ENCODE measurements around the gene ZSWIM3.
A peak's percentile ranks its signal among the peaks of the same experiment; 100 is the strongest.

Gene ZSWIM3

DNA sequence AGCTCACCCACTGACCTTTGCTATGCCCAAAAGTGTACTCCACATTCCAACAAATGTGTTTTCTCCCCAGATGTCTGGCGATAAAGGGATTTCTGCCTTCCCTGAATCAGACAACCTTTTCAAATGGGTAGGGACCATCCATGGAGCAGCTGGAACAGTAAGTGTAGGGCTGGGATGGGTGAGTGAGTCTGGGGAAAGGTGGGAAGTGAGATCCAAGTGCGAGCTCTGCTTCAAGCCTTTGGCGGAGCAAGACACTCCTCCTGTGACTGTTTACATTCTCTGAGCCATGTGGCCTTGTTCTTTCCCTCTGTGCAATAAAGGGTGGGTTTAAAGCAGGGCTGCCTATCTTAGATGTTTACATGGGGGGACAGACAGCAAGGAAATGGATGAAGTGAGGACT is 43.1 kb upstream of the ZSWIM3 start:
- intact Hi-C loops (cut with DNase I; ENCODE audit: low total_unique reads), result no loop called here
- Histone ChIP-seq H3K9me3 (no peaks in the 10 kb centered on the region), H3K36me3 (peaks cover 10 to 20% (median 19%) of the 10 kb centered on the region in 3 donors), H3K4me3 (no peak overlapping the region), H3K27me3 (no peaks in the 10 kb centered on the region), H3K4me1 (peaks cover 0 to 37% (median 19%) of the 10 kb centered on the region in 4 donors), H3K27ac (no peak overlapping the region)
- TF ChIP-seq, protein P1, sequence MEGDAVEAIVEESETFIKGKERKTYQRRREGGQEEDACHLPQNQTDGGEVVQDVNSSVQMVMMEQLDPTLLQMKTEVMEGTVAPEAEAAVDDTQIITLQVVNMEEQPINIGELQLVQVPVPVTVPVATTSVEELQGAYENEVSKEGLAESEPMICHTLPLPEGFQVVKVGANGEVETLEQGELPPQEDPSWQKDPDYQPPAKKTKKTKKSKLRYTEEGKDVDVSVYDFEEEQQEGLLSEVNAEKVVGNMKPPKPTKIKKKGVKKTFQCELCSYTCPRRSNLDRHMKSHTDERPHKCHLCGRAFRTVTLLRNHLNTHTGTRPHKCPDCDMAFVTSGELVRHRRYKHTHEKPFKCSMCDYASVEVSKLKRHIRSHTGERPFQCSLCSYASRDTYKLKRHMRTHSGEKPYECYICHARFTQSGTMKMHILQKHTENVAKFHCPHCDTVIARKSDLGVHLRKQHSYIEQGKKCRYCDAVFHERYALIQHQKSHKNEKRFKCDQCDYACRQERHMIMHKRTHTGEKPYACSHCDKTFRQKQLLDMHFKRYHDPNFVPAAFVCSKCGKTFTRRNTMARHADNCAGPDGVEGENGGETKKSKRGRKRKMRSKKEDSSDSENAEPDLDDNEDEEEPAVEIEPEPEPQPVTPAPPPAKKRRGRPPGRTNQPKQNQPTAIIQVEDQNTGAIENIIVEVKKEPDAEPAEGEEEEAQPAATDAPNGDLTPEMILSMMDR (IDR thresholded peaks at IDR 0.05), result no peak
- DNase-seq, result no peak

DNA sequence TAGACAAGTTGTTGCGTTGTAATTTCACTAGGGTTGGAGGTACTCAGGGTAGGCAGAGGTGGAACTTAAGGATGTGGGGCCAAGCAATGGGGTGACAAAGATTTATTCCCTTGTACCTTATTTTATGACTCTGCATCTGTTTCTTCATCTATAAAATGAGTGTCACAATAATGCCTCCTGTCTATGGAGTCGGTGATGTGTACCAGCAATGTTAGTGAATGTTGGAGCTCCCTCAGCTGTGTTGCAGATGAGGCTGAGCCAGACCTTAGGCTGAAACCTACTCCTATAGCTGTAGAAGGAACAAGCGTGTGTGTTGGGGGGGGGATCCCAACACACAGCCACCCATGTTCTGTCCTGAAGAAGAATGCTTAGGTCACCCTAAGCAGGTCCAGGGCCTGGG is 40.5 kb upstream of the ZSWIM3 start:
- intact Hi-C loops (cut with DNase I; ENCODE audit: low total_unique reads), result no loop called here
- H3K27me3 ChIP-seq, result no peaks in the 10 kb centered on the region
- H3K9me3 ChIP-seq, result no peaks in the 10 kb centered on the region
- no peaks in the 10 kb centered on the region for H3K36me3 ChIP-seq
- no peak for DNase-seq
- TF ChIP-seq, protein P1 (IDR thresholded peaks at IDR 0.05), result no peak
- peak overlapping the region; percentile 55 to 65 for H3K27ac ChIP-seq
- no peak overlapping the region for H3K4me3 ChIP-seq
- H3K4me1 ChIP-seq, result peaks cover 0 to 36% (median 19%) of the 10 kb centered on the region in 4 donors

DNA sequence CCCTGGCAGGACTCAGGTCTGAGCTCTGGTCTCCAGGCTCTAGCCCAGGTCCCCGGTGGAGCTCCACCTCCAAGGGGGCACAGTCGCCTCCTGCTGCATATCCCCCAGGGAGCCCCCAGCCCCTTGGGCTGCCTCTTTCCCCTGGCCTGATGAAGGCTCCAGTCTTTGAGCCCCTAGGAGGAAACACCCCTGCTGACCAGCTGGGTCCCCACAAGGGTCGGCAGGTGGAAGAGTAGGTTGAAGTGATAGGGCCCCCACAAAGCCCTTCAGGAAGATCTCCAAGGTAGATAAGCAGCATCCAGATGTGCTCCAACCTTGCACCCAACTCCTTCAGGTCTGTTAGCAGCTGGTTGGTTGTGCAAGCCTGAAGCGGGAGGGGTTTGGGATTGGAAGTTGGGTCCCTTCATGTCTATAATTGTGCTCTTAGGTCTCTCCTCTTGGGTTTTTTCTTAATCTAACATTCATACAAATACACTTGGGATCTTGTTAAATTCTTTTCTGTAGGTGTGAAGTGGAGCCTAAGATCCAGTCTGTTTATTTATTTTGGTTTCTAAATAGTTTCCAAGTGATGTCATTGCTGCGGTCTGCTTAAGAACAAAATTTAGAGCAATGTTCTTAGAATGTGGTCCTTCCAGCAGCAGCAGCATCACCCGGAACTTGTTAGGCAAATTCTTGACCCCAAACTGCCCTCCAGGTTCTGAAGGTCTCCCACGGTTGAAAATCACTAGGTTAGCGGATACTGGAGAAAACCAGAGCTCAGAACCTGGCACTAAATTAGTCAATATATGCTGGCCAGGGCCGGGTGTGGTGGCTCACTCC is 39.8 kb upstream of the ZSWIM3 start:
- Histone ChIP-seq H3K4me1 (peaks cover 0 to 40% (median 20%) of the 10 kb centered on the region in 4 donors), H3K27me3 (no peaks in the 10 kb centered on the region), H3K9me3 (no peaks in the 10 kb centered on the region), H3K4me3 (no peak overlapping the region), H3K36me3 (no peaks in the 10 kb centered on the region), H3K27ac (peak overlapping the region; percentile 55 to 65)
- DNase-seq, result no peak
- TF ChIP-seq, protein P1 (IDR thresholded peaks at IDR 0.05), result no peak
- intact Hi-C loops (cut with DNase I; ENCODE audit: low total_unique reads), result no loop called here

DNA sequence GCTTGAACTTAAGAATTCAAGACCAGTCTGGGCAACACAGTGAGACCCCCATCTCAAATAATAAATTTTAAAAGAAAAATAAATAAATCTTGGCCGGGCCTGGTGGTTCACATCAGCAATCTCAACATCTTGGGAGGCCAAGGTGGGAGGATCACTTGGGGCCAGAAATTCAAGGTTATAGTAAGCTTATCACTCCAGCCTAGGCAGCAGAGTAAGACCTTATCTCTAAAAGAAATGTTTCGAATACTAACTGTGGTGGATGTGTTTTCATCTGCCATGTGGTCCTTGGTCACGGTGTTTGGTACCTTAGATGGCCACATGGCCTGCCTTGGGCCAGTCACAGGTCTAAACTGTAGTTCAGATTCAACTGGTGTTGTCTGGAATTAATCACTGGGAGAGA is 39.2 kb upstream of the ZSWIM3 start:
- no peak for DNase-seq
- Histone ChIP-seq H3K9me3 (no peaks in the 10 kb centered on the region), H3K27me3 (no peaks in the 10 kb centered on the region), H3K27ac (peak overlapping the region; percentile 55 to 65), H3K4me1 (peaks cover 0 to 40% (median 21%) of the 10 kb centered on the region in 4 donors), H3K4me3 (no peak overlapping the region), H3K36me3 (no peaks in the 10 kb centered on the region)
- intact Hi-C loops (cut with DNase I; ENCODE audit: low total_unique reads), result no loop called here
- TF ChIP-seq, protein P1 (IDR thresholded peaks at IDR 0.05), result no peak

DNA sequence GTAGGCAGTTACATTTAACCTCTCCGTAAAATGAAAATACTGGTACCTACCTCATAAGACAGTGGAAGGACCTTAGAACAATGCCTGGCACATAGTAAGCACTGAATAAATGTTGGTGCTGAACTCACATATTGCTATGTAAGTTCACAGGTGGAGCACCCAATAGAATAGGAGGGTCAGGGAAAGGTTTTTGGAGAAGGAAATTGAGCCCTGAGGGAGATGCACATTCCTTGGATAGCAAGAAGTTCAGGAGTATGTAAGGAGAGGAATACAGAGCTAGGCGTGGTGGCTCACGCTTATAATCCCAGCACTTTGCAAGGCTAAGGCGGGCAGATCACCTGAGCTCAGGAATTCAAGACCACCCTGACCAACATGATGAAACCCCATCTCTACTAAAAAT is 37.9 kb upstream of the ZSWIM3 start:
- intact Hi-C loops (cut with DNase I; ENCODE audit: low total_unique reads), result no loop called here
- H3K9me3 ChIP-seq, result no peaks in the 10 kb centered on the region
- DNase-seq, result no peak

More for the DNA sequence above, 37.9 kb upstream of the ZSWIM3 start:
- Histone ChIP-seq H3K27ac (no peak overlapping the region), H3K4me3 (no peak overlapping the region), H3K27me3 (no peaks in the 10 kb centered on the region), H3K36me3 (no peaks in the 10 kb centered on the region), H3K4me1 (peaks cover 0 to 53% (median 32%) of the 10 kb centered on the region in 4 donors)
- TF ChIP-seq, protein P1 (IDR thresholded peaks at IDR 0.05), result no peak
